SK-N-SH (cell line): ENCODE data around the gene TMEM209. TPM values are rescaled to one million over a fixed set of nuclear protein-coding genes. Genes with fewer than 3 reads are reported as not detected.

Experiments used
- CTCF ChIA-PET: fragments of 300-600, 350-600 bp; formaldehyde crosslinking; extraction: SDS; loops from one replicate; lab custom pipeline; 2021; lab: Yijun Ruan, JAX
- POLR2A ChIA-PET: fragments of 350-600 bp; sonication (Branson Sonifier 250); formaldehyde crosslinking; extraction: SDS; loops from one replicate; lab custom pipeline; 2020; ENCODE audit warnings: antibody characterized with exemption, inconsistent platforms; lab: Yijun Ruan, JAX
- DNase-seq: peaks from one replicate; pipeline ENCODE4 v3.0.0; 2012
- H2AFZ ChIP-seq: fragments of 200-600 bp; sonication (generic); 2 replicates; pipeline ENCODE4 v1.8.1; 2016; ENCODE audit warnings: antibody characterized with exemption, mild to moderate bottlenecking, low read depth
- H3F3A ChIP-seq: fragments of 200-600 bp; sonication (generic); replicated peaks from 2 replicates; pipeline ENCODE3; 2016; ENCODE audit warnings: antibody characterized with exemption, mild to moderate bottlenecking; ENCODE audit not compliant: insufficient read depth
- H3K27ac ChIP-seq, 2 experiments: fragments of 200-500 bp in 1 of 2; fragments of 200-600 bp in 1 of 2; sonication (Bioruptor generic) in 1 of 2; sonication (generic), shearing (Covaris generic) in 1 of 2; 2 replicates each; pipeline versions ENCODE4 v1.5.1 to v1.6.1; 2014 to 2016; ENCODE audit warnings: low read depth in 2 of 2, inconsistent platforms in 1 of 2, low read length in 1 of 2, mild to moderate bottlenecking in 1 of 2, mixed read lengths in 1 of 2
- H3K27me3 ChIP-seq: fragments of 200-600 bp; sonication (generic), shearing (Covaris generic); 2 replicates; pipeline ENCODE4 v1.6.1; 2016; ENCODE audit warnings: mixed run types; ENCODE audit not compliant: insufficient read depth
- H3K36me3 ChIP-seq, 2 experiments: fragments of 200-500 bp in 1 of 2; fragments of 200-600 bp in 1 of 2; sonication (Bioruptor generic) in 1 of 2; sonication (generic) in 1 of 2; replicated peaks in 1 of 2; 2 replicates each; pipeline versions ENCODE3 to v1.5.1; 2014 to 2016; ENCODE audit warnings: low read length in 1 of 2, mild to moderate bottlenecking in 1 of 2; ENCODE audit not compliant: insufficient read depth in 2 of 2, control insufficient read depth in 1 of 2
- H3K4me1 ChIP-seq, 2 experiments: fragments of 200-500 bp in 1 of 2; fragments of 200-600 bp in 1 of 2; sonication (Bioruptor generic) in 1 of 2; sonication (generic), shearing (Covaris generic) in 1 of 2; 2 replicates each; pipeline versions ENCODE4 v1.5.1 to v1.6.1; 2014 to 2016; ENCODE audit warnings: low read depth in 1 of 2, low read length in 1 of 2, mixed run types in 1 of 2; ENCODE audit not compliant: insufficient read depth in 2 of 2, control insufficient read depth in 1 of 2
- H3K4me2 ChIP-seq: fragments of 200-600 bp; sonication (generic), shearing (Covaris generic); 2 replicates; pipeline ENCODE4 v1.6.1; 2017; ENCODE audit warnings: mixed run types
- H3K4me3 ChIP-seq, 2 experiments: fragments of 200-500 bp in 1 of 2; fragments of 200-600 bp in 1 of 2; sonication (Bioruptor generic) in 1 of 2; sonication (generic), shearing (Covaris generic) in 1 of 2; 2 replicates each; pipeline versions ENCODE4 v1.5.1 to v1.8.1; 2014 to 2016; ENCODE audit warnings: low read depth in 2 of 2, inconsistent platforms in 1 of 2, low read length in 1 of 2, mild to moderate bottlenecking in 1 of 2, mixed read lengths in 1 of 2, moderate library complexity in 1 of 2
- H3K79me2 ChIP-seq: fragments of 200-600 bp; sonication (generic); 2 replicates; pipeline ENCODE4 v1.8.1; 2017; ENCODE audit warnings: mild to moderate bottlenecking; ENCODE audit not compliant: insufficient read depth
- H3K9ac ChIP-seq: fragments of 200-600 bp; sonication (generic); 2 replicates; pipeline ENCODE4 v1.6.1; 2017; ENCODE audit warnings: mixed run types
- H3K9me2 ChIP-seq: fragments of 200-600 bp; sonication (generic); 2 replicates; pipeline ENCODE4 v1.6.1; 2017; ENCODE audit warnings: mixed run types
- H3K9me3 ChIP-seq: fragments of 200-600 bp; sonication (generic); 2 replicates; pipeline ENCODE4 v1.6.1; 2017; ENCODE audit warnings: mixed run types, mild to moderate bottlenecking, moderate library complexity
- H4K20me1 ChIP-seq: fragments of 200-600 bp; sonication (generic); 2 replicates; pipeline ENCODE4 v1.6.1; 2017; ENCODE audit warnings: mild to moderate bottlenecking, mixed run types; ENCODE audit not compliant: insufficient read depth
- CHD2 ChIP-seq: fragments of 150-350 bp; IDR thresholded peaks from 2 replicates; pipeline ENCODE4 v1.6.1; 2018; ENCODE audit warnings: low read length; ENCODE audit not compliant: partially characterized antibody
- CTCF ChIP-seq: fragments of 200-600 bp; sonication (generic); IDR thresholded peaks from 2 replicates; pipeline ENCODE4 v1.6.1; 2017; ENCODE audit warnings: antibody characterized with exemption, mild to moderate bottlenecking, moderate library complexity
- EZH2phosphoT487 ChIP-seq: fragments of 200-600 bp; sonication (generic); IDR thresholded peaks from 2 replicates; pipeline ENCODE4 v1.6.1; 2017; ENCODE audit warnings: low read depth, mixed run types, mild to moderate bottlenecking, antibody characterized with exemption, moderate library complexity, borderline replicate concordance
- FOSL2 ChIP-seq: IDR thresholded peaks from 2 replicates; pipeline ENCODE4 v1.4.0; 2012; ENCODE audit warnings: low read depth, mild to moderate bottlenecking, moderate library complexity, borderline replicate concordance
- GABPA ChIP-seq: IDR thresholded peaks from 2 replicates; pipeline ENCODE4 v1.4.0; 2012; ENCODE audit warnings: low read depth, mild to moderate bottlenecking
- JUND ChIP-seq: IDR thresholded peaks from 2 replicates; pipeline ENCODE4 v1.4.0; 2012
- MAX ChIP-seq: IDR thresholded peaks from 2 replicates; pipeline ENCODE4 v1.4.0; 2012; ENCODE audit warnings: low read depth
- MEF2A ChIP-seq: IDR thresholded peaks from 2 replicates; pipeline ENCODE4 v1.4.0; 2012; ENCODE audit warnings: low read depth, borderline replicate concordance
- MXI1 ChIP-seq: IDR thresholded peaks from 2 replicates; pipeline ENCODE4 v1.6.1; 2012; ENCODE audit warnings: mild to moderate bottlenecking, low read depth, low read length, improper control_type of control experiment
- NRF1 ChIP-seq: IDR thresholded peaks from 2 replicates; pipeline ENCODE4 v1.6.1; 2012; ENCODE audit warnings: low read depth, mild to moderate bottlenecking, low read length
- PBX3 ChIP-seq: IDR thresholded peaks from 2 replicates; pipeline ENCODE4; 2012
- RAD21 ChIP-seq: IDR thresholded peaks from 2 replicates; pipeline ENCODE4 v1.6.1; 2012; ENCODE audit warnings: mild to moderate bottlenecking, low read length
- REST ChIP-seq: IDR thresholded peaks from 2 replicates; pipeline ENCODE4 v1.6.1; 2012; ENCODE audit warnings: mild to moderate bottlenecking, low read depth, low read length, moderate library complexity
- SMC3 ChIP-seq: IDR thresholded peaks from 2 replicates; pipeline ENCODE4 v1.6.1; 2012; ENCODE audit warnings: low read depth, low read length, improper control_type of control experiment
- TAF1 ChIP-seq: IDR thresholded peaks from 2 replicates; pipeline ENCODE4 v1.6.1; 2012; ENCODE audit warnings: low read depth, mild to moderate bottlenecking, low read length, moderate library complexity, borderline replicate concordance
- TCF12 ChIP-seq: IDR thresholded peaks from 2 replicates; pipeline ENCODE4 v1.4.0; 2012
- YY1 ChIP-seq: IDR thresholded peaks from 2 replicates; pipeline ENCODE4 v1.4.0; 2012; ENCODE audit warnings: low read depth, mild to moderate bottlenecking
- WGBS: methylation state at CpG from one replicate; pipeline ENCODE4 v1.1.6; 2017; ENCODE audit warnings: low lambda C conversion rate; 5-methylcytosine and 5-hydroxymethylcytosine counted together
- polyA plus RNA-seq, 3 experiments: library from polyadenylated mRNA; depleted of rRNA; stranded (reverse); fragments of >200 nt; gene quantifications; 2 replicates each; pipeline ENCODE4 v1.2.3, GENCODE V29; 2012

The TMEM209 gene
- polyA plus RNA-seq, 1 of the 3 experiments (the other 2 are of a cell fraction): 14.9 TPM

GRCh38 chr7:130135208-130136205 lies 69.7 kb downstream of the TMEM209 start:
- H3K36me3 ChIP-seq: peaks cover 53 to 61% of the 10 kb centered on the region in 2 experiments
- peaks cover 2 to 11% of the 10 kb centered on the region in 2 experiments; a peak in 1 of 4 replicates for H3K4me1 ChIP-seq
- no peaks in the 10 kb centered on the region for H3F3A ChIP-seq
- H3K9me2 ChIP-seq: no peaks in the 10 kb centered on the region
- POLR2A ChIA-PET: no interaction called here
- H2AFZ ChIP-seq: no peak overlapping the region
- 87% methylated on average over 10 of the region's 10 CpGs for WGBS
- no peak overlapping the region for H3K27ac ChIP-seq
- no peak for TF ChIP-seq PBX3
- TF ChIP-seq GABPA: no peak
- peak; percentile 54 for TF ChIP-seq JUND
- TF ChIP-seq YY1: no peak
- TF ChIP-seq FOSL2: peak; percentile 77
- peak; percentile 53; the same call in 1 of the 2 replicates for TF ChIP-seq TCF12
- TF ChIP-seq REST: no peak
- TF ChIP-seq, all 33 proteins: peak for 3
- CTCF ChIA-PET: interaction anchor here (1.4 to 1.8 kb wide), 4 partner anchors 10 to 623 kb away, joined by 3 to 8 read pairs (median 5); no protein-coding TSS in a partner anchor
- DNase-seq: no peak
- H4K20me1 ChIP-seq: no peaks in the 10 kb centered on the region
- H3K4me2 ChIP-seq: 0 out of 2 replicates have a peak overlapping the region, but pooled peaks have one; percentile 14
- no peaks in the 10 kb centered on the region for H3K9me3 ChIP-seq
- H3K9ac ChIP-seq: no peak overlapping the region
- H3K4me3 ChIP-seq: no peak overlapping the region
- no peaks in the 10 kb centered on the region for H3K27me3 ChIP-seq
- no peaks in the 10 kb centered on the region for H3K79me2 ChIP-seq

GRCh38 chr7:130134726-130135125 lies 70.5 kb downstream of the TMEM209 start:
- H3K27me3 ChIP-seq: no peaks in the 10 kb centered on the region
- no peak overlapping the region for H3K4me3 ChIP-seq
- H3K4me2 ChIP-seq: no peak overlapping the region
- CTCF ChIA-PET: interaction anchor here (0.8 to 1.7 kb wide), 9 partner anchors 10 to 624 kb away, joined by 3 to 6 read pairs (median 4); no protein-coding TSS in a partner anchor
- H3K27ac ChIP-seq: no peak overlapping the region
- H3K9me2 ChIP-seq: no peaks in the 10 kb centered on the region
- H3K9ac ChIP-seq: no peak overlapping the region
- no peak overlapping the region for H2AFZ ChIP-seq
- no peaks in the 10 kb centered on the region for H3F3A ChIP-seq
- no peaks in the 10 kb centered on the region for H4K20me1 ChIP-seq
- peaks cover 2 to 11% of the 10 kb centered on the region in 2 experiments; a peak in 1 of 4 replicates for H3K4me1 ChIP-seq
- no peak for DNase-seq
- no peaks in the 10 kb centered on the region for H3K79me2 ChIP-seq
- H3K9me3 ChIP-seq: no peaks in the 10 kb centered on the region
- H3K36me3 ChIP-seq: peaks cover 57 to 66% of the 10 kb centered on the region in 2 experiments
- 96% methylated on average over 7 of the region's 7 CpGs for WGBS
- POLR2A ChIA-PET: no interaction called here
- no peak for TF ChIP-seq NRF1
- no peak for TF ChIP-seq EZH2phosphoT487
- no peak for TF ChIP-seq CHD2
- TF ChIP-seq MEF2A: no peak
- no peak for TF ChIP-seq CTCF
- no peak for TF ChIP-seq PBX3
- no peak for TF ChIP-seq FOSL2
- TF ChIP-seq JUND: no peak
- TF ChIP-seq RAD21: no peak
- TF ChIP-seq MXI1: no peak
- TF ChIP-seq TCF12: no peak
- TF ChIP-seq SMC3: no peak
- TF ChIP-seq MAX: no peak
- TF ChIP-seq TAF1: no peak
- no peak for TF ChIP-seq GABPA
